ENCODE measurements around the gene TRIO.

DNA sequence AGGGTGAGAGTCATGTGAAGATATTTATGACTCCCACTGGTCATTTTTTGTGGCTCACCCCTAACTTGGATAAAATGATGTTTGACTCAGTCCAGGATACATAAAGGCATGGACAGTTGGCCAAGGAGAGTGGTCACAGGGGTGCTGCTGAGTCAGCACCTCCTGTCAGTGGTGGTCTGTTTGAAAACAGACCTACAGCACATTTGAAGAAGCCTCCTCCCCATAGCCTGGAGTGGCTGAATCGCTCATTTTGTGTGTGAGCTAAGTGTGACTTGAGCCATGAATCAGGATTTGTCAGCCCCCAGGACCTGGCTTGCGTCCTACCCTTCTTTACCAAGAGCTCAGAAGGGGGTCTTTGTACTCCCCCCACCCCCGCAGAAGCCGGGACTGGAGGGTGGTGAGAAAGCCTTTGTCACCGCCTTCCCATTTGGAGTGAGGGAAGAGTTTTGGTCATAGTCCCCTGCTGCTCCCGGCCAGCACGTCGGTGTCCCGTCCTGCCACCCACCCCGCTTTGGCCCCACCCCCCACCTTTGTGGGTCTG is 35.6 kb downstream of the TRIO start:
- TF ChIP-seq, protein P1, sequence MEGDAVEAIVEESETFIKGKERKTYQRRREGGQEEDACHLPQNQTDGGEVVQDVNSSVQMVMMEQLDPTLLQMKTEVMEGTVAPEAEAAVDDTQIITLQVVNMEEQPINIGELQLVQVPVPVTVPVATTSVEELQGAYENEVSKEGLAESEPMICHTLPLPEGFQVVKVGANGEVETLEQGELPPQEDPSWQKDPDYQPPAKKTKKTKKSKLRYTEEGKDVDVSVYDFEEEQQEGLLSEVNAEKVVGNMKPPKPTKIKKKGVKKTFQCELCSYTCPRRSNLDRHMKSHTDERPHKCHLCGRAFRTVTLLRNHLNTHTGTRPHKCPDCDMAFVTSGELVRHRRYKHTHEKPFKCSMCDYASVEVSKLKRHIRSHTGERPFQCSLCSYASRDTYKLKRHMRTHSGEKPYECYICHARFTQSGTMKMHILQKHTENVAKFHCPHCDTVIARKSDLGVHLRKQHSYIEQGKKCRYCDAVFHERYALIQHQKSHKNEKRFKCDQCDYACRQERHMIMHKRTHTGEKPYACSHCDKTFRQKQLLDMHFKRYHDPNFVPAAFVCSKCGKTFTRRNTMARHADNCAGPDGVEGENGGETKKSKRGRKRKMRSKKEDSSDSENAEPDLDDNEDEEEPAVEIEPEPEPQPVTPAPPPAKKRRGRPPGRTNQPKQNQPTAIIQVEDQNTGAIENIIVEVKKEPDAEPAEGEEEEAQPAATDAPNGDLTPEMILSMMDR (IDR thresholded peaks at IDR 0.05), result no peak
- TF ChIP-seq POLR2A (IDR thresholded peaks at IDR 0.05), result no peak
